ENCODE data around the gene ARHGEF17.

The ARHGEF17 gene

DNA sequence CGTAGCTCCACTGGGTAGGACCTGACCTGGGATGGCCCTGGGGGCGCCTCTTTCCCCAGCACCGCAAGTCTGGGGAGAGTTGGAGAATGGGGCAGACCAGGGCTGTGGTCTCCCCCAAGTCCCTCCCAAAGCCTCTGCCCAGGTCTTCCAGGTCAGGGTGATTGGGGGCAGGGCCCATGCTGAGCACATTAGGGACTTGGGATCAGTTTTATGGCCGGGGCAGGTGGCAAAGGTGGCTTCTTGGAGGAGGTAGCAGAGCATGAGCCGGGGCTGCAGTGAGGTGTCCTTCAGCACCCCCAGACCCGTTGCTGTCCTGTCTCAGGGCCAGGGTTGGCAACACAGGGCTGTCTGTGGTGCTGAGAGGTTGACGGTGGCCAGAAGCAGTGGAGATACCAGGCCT, 74.1 kb downstream of the ARHGEF17 start:
- DNase-seq (ENCODE audit: low spot score): no peak

DNA sequence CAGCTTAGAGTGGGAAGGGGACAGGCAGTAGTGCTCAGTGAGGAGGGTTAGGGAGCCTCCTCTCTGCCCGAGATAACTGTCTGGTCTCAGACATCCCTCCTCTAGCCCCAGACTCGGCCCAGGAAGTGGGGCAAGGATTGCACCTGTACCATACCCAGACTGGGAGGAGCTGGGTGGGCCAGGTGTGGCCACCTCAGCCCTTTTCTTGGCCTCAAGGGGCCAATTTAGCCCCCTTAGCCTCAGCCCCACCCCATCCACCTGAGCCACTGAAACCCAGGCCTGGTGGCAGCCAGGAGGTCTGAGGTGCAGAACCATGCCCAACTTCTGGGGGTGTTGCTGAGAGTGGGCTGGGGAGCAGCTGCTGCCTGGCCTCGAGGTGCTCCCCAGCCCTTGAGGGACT, 74.7 kb downstream of the ARHGEF17 start:
- no peak for DNase-seq (ENCODE audit: low spot score)

DNA sequence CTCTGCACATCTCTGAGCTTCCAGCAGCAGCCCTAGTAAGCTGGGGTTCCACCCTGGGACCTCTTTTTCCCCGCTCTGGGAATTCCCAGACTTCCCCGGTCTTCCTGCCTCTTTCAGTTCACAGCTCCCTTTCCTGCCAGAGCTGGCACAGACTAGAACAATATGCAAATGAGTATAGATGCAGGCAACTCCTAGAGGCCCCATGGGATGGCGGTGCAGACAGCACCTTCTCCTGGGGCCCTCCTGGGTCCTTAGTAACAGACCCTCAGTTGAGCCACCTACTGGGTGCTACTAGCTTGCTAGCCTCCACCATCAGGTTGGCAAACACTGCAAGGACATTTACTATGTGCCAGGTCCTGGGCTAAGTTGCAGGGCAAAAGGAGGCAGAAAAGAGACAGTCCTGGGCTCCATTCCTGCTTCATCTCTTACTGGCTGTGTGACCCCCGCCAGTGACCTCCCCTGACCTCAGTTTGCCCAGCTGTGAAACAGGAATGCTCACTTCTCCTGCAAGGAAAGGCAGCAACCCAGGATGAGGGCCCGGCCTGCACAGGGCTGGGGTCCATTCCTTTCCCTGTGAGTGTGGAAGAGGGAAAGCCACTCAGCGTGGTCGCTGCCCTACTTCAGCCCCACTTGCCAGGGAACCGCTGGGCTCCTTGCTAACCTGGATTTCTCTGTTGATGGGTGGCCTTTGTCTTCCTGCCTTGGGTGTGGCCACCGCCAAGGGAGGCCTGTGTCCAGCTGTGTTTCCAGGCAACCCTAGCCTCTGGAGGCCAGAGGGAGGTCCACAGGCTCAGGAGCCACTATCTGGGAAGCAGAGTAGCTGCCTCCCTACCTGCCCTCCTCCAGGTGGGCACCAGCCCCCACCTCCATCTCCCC, 75.4 kb downstream of the ARHGEF17 start:
- no peak for DNase-seq (ENCODE audit: low spot score)

DNA sequence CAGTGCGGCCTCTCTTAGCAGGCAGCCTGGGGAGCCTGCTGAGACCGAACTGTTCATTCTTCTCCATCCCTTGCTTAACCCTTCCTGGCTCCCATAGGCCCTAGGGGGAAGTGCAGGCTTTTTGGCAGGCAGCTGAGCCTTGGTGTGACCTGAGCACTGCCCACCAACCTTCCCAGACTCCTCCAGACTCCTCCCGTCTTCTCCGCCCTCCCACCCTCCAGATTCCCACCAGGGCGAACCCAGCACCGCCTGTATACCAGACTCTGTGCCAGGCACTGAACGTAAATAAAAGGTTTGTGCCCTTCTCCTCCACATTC, 76.0 kb downstream of the ARHGEF17 start:
- no peak for DNase-seq (ENCODE audit: low spot score)

DNA sequence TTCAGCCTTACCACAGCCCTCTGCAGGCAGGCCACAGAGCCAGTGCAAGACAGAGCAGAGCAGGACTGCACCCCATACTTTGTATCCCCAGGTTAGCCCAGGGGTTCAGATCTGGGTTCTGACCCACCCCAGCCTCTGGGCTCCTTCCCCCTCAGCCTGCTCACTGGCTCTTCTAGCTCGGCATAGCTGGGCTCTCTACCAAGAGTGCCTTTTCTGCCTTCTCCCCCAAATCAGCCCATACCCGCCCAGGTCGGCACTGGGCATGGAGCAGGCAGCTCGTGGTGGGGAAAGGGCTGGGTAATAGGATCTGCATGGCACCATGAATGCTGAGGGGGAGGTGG, 76.4 kb downstream of the ARHGEF17 start:
- DNase-seq (ENCODE audit: low spot score): no peak

DNA sequence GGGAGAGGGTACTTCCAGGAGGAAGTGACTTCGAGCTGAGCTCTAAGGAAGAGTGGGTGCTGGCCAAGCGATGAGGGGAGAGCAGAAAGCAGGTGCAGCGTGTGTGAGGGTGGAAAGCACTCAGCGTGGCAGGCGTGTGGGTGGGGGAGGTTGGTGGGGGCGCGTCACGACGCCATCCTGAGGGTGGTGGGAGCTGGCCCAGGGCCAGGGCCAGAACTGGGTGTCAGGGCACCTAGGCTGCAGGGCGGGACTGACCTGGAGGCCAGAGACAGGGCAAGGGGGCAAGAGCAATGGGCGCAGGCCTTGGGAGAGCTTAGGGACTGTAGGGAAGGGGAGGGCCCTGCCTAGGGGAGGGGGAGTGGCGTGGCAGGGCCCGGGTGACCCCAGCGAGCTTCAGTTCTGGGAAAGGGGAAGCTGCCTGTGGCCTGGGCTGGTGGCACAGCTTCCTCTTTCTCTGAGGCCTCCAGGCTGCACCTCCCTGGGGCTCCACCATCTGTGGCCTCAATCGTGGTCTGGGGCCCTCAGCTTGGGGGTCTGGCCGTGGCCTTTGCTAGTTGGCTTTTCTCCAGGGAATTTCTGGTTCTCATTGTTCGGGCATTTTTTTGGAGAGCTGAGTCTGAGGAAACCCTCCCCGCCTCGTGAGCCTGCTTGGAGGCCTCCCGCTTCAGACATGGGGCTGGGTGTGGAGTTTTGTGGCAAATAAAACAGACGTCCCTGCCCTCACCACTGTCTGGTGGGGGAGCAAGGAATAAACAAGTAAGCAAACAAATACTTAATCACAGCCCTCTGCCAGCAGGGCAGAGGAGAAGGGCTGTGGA, 77.0 kb downstream of the ARHGEF17 start:
- no peak for DNase-seq (ENCODE audit: low spot score)

DNA sequence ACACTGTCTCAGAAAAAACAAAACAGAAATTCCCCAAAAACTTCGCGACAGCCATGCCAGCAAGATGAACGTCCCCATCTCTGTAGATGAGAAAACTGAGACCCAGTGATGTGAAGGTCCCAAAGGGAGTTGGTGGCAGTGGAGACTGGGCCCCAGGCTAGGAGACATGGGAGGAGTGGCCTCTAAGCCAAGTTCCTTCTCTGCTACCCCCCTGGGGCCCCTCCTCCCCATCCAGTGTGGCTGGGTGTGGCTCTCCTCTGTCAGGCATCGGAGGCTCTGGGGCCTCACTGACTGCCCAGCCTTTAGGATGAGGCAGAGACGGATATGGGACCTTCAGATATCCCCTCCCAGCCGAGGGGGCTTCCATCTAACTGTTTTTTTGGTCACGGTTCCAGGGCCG, 77.9 kb downstream of the ARHGEF17 start:
- DNase-seq (ENCODE audit: low spot score): no peak

DNA sequence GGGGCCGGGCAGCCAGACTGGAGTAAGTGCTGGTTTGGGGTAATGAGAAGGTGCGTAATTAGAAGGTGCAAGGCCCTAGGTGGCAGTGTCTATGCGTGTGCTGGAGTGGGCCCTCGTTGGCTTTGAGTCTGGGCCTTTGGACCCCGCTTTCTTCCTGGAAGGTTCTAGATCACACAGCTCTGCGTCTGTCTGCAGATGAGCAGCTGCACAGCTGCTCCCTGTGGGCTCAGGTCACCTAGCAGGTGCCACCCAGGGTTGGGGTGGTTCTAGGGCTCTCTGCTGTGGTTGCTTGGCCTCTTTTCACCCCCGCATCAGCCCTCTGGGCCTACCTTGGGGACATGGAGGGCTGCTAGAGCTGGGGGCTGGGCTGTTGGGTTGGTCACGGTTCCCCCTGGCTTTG, 78.5 kb downstream of the ARHGEF17 start:
- DNase-seq (ENCODE audit: low spot score): no peak

DNA sequence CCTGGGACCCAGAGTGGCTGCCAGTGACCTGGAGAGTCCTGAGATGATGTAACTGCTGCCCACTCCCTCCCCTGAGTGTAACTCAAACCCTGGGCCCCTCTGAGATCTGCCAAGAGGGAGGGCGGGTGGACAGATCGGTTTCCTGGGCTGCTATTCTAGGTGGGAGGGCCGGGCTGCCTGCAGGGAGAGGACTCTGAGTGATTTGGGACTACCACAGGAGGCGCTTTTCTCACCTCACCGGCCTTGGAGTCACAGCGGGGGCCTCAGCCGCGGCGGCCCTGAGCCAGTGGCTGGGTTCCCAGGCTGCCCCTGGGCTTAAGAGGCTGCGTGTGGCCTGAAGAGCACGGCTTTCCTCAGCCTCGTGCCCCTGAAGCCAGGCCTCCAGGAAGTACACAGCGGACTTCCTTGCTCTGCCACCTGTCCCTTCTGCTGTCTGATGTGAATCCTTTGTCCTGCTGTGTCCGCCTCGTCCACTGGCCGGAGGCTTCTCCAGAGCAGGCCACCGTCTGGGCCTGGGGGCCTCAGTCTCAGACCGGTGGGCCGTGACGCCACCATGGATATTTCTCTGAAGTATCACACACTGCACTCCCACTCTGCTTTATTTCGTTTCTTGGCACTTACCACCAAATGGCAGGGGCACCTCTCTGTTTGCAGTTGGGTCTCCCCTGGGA, 79.7 kb downstream of the ARHGEF17 start:
- no peak for DNase-seq (ENCODE audit: low spot score)

DNA sequence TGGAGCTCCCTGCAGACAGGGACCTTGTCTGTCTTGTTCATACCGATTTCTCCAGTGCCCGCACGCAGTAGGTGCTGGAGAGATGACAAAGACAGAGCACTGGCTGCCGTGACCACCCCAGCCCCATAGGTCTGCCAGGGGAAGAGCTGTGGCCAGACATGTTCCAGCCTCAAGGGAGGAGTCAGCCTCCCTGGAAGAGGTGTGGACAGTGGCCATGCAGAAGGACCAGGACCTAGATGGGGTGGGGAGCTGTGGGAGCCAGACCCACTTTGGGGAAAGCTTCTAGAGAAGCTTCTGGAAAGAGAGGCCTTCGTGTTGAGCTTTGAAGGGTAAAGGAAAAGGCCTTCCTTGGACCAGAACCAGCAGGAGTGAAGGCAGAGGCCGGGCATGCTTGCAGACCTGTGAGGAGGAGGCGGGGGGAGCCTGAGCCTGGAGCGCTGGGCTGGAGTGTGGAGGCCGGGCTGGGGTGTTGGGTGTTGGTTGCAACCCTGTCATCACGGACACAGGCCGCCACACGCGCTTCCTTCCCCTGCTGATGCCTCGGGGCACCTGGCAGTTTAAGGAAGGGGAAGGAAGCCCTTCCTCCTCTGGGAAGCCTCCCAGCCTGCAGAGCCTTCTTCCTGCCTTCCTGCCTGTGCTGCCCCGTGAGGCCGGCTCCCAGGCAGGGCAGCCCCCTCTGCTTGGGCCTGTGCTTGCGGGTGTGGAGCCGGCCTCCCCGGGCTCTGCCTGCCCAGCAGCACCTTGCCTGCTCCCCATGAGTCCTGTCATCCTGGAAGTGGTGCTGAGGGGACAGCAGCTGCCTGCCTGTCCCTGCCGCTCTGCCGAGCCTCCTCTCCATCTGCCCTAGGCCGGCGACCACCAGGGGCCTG, 80.4 kb downstream of the ARHGEF17 start:
- DNase-seq (ENCODE audit: low spot score): no peak

DNA sequence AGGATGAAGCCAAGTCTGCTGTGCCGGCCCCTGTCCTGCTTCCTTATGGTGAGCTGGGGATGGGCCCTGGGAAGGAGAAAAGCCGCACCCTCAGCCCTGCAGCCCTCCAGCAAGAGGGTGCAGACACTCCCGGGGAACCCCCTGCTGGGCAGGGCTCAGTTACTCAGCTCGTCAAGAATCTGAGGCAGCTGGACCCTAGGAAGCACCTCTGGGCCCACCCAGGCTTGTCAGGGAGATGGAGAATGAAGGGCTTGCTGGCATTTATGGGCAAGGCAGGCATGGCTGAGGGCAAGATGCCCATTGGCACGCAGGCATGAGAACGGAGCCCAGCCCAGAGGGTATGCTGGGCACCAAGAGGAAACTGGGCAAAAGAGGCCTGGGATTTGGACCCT, 81.1 kb downstream of the ARHGEF17 start:
- DNase-seq (ENCODE audit: low spot score): no peak

DNA sequence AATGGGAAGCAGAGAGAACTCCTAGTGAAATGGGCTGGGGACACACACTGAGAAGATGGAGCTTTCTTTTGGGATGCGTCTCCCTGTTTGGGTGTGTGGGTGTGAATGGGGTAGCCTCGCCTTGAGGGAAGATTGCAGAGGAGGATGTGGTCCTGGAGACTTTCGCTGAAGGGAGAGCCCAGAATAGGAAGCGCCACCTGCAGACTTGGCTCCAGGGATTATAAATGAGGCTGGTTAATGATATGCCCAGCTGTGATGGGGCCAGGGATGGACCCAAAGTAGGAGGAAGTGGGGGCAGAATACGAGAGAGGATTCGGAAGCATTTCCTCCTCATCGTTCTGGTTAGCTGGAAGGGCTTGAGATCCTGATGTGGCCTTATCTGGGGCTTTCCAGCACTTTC, 81.8 kb downstream of the ARHGEF17 start:
- no peak for DNase-seq (ENCODE audit: low spot score)

DNA sequence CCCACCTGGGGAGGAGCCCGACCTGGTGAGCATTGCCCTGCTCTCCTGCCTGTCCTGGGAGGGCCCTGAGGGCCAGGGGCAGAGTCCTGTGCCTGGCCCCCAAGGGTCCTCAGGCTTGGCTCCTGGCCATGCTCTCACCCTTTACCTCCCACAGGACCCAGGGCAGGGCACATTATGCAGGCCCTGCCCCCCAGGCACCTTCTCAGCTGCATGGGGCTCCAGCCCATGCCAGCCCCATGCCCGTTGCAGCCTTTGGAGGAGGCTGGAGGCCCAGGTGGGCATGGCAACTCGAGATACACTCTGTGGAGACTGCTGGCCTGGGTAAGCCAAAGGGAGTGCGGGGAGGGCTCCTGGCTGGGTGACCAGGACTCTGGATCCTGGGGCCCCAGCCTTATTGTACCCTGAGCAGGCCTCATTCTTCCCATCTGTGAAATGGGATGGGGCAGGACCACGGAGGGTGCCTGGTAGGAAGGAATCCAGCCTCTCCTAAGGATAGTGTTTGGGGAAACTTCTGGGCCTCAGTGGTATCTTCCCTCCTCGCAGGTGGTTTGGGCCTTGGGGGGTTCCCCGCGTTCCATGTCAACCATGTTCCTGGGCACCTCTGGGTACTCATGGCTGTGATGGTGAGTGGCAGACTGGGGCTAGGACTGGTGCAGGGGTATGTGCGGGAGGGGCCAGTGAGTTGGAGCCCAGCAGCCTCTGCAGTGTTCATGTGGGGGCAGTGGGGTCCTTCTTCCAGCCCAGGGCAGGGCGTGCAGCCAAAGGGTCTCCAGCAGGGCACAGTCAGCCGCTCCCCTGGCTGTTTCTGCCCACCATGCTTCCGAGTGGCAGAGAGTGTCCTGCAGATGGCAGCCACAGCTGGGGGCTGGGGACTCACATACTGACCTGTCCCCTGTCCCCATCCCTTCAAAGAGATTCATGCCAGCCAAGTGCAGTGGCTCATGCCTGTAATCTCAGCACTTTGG, 82.8 kb downstream of the ARHGEF17 start:
- no peak for DNase-seq (ENCODE audit: low spot score)

DNA sequence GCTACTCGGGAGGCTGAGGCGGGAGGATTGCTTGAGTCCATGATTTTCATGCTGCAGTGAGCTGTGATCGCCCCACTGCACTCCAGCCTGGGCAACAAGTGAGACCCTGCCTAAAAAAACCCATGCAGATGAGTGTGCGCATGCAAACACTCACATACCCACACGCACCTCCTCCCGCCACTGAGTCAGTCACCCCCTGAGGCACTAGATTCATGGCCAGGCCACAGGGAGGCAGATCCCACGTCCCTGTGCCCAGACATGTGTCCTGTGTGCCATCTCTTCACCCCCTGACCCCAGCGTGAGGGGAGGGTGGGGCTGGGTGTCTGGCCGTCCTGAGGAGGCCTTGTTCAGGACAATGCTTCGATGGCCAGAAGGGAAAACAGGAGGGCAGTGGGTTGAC, 83.6 kb downstream of the ARHGEF17 start:
- DNase-seq (ENCODE audit: low spot score): no peak

DNA sequence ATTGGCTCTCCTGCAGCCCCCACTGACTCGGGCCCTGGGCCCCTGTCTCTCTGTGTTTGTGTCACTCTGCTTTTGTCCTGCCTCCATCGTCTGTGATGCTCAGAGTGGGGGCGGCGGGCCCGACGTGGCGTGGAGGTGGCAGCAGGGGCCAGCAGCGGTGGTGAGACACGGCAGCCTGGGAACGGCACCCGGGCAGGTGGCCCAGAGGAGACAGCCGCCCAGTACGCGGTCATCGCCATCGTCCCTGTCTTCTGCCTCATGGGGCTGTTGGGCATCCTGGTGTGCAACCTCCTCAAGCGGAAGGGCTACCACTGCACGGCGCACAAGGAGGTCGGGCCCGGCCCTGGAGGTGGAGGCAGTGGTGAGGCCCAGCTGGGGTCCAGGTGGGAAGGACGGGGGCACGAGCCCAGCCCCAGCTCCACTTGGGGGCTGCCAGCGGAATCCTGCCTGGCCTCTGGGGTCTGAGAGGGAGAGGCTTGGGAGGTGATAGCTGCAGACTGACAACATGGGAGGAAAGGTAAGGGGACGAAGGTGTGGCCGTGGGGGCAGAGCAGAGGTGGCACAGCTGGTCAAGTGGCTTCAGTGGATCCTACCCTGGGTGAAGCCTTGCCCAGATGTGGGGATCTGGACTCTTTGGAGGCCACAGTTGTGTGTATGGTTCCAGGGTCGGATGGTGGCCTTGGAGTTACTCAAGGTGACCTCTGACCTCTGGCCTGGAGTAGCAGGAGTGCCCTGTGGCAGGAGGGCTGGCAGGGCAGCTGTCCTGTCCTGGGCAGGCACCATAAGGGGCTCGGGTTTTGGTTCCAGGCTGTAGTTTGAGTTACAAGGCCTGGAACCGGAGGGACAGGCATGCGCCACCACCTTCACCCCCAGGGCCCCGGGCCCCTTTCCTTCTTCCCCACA, 84.3 kb downstream of the ARHGEF17 start:
- DNase-seq (ENCODE audit: low spot score): no peak

DNA sequence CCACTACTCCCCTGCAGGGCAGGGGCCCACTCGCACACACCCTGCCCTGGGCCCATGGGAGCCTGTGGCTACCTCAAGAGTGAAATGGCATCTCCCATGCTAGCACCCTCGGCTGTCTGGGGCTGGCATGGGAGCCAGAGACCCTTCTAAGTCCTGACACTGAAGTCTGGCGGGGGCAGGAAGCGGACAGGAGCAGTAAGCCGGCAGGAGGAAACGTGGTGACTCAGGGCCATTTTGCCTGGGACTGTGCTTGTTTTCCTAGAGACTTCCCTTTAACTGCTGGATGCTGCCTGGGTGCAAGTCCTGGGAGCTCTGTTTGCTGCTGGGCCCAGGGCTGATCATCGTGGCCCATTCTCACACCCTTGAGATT, 84.9 kb downstream of the ARHGEF17 start:
- DNase-seq (ENCODE audit: low spot score): no peak

DNA sequence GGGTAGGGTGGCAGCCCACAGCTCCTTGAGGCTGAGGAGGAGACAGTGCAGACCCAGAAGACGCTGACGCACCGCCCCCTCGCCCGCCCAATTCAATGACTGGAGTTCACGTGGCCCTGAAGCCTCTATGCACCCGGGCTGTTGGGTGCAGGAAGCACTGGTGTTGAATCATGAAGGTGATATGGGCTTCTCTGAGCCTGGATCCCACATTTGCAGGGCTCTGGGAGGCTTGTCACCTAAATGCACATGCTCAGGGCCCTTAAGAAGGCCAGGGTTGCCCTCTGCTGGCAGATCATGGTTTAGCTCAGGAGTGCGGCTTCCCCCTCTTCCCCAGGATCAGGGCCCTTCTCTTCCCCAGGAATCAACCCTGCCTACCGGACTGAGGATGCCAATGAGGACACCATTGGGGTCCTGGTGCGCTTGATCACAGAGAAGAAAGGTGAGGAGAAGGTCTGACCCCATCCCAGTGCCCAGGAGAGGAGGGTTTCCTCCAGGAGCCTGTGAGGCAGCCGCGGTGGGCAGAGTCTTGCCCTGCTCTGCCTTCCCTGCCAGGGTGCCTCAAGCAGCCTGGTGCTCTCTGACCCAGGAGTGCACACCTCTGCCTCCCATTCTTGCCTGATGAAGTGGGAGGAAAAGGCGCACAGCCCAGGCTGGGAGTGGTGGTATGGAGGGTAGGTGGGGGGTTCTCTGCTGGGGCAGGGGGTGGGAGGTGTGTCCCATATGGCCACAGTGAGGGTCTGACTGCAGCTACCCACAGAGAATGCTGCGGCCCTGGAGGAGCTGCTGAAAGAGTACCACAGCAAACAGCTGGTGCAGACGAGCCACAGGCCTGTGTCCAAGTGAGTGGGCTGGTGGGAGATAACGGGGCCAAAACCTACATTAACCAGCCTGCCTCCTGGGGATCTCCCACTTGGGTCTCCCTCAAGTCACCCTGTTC, 85.7 kb downstream of the ARHGEF17 start:
- DNase-seq (ENCODE audit: low spot score): peak; percentile 95

DNA sequence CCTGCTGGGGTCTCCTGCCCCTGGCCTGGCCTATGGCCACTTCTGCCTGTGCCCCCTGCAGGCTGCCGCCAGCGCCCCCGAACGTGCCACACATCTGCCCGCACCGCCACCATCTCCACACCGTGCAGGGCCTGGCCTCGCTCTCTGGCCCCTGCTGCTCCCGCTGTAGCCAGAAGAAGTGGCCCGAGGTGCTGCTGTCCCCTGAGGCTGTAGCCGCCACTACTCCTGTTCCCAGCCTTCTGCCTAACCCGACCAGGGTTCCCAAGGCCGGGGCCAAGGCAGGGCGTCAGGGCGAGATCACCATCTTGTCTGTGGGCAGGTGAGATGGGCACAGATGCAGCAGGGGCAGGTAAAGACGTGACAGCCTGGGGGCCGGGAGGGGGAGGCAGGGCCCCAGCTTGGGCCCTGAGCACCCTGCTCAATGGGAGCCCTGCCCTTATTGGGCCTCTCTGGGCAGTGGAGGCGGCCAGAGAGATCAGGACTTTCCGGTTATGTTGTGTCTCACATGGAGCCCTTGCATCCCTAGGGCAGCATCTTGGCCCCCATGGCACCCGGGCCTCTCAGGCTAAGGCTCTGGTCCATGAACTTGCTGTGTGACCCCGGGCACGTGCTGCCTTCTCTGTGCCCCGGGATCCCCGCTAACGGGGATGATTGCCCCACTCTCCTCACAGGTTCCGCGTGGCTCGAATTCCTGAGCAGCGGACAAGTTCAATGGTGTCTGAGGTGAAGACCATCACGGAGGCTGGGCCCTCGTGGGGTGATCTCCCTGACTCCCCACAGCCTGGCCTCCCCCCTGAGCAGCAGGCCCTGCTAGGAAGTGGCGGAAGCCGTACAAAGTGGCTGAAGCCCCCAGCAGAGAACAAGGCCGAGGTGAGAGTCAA, 86.6 kb downstream of the ARHGEF17 start:
- no peak for DNase-seq (ENCODE audit: low spot score)

Data from HuH-7.5 (cell line).